Hepatocyte (in vitro differentiated cells): Measurements from ENCODE around the gene TRIM36. TPM values are rescaled to one million over a fixed set of nuclear protein-coding genes. Genes with fewer than 3 reads are reported as not detected.

ENCODE experiments used
- DNase-seq: peaks from one replicate; pipeline ENCODE4 v3.0.0-alpha.2; 2016; ENCODE audit warnings: low spot score
- H2AFZ ChIP-seq: fragments of 200-600 bp; sonication (generic); 2 replicates; pipeline ENCODE4 v1.6.0; 2016; ENCODE audit warnings: antibody characterized with exemption, mild to moderate bottlenecking
- H3K27ac ChIP-seq: fragments of 200-600 bp; sonication (generic); 2 replicates; pipeline ENCODE4 v1.5.1; 2016; ENCODE audit warnings: mild to moderate bottlenecking
- H3K27me3 ChIP-seq: fragments of 200-600 bp; sonication (generic); 2 replicates; pipeline ENCODE4 v1.6.1; 2016
- H3K36me3 ChIP-seq: fragments of 200-600 bp; sonication (generic); replicated peaks from 2 replicates; pipeline ENCODE4 v1.5.1; 2016; ENCODE audit warnings: low read depth; ENCODE audit not compliant: insufficient read depth
- H3K4me1 ChIP-seq: fragments of 200-600 bp; sonication (generic); 2 replicates; pipeline ENCODE4 v1.5.1; 2016; ENCODE audit warnings: mild to moderate bottlenecking, moderate library complexity; ENCODE audit not compliant: insufficient read depth
- H3K4me2 ChIP-seq: fragments of 200-600 bp; sonication (generic); 2 replicates; pipeline ENCODE4 v1.6.0; 2016
- H3K4me3 ChIP-seq: fragments of 200-600 bp; sonication (generic); 2 replicates; pipeline ENCODE4 v1.5.1; 2016; ENCODE audit warnings: mild to moderate bottlenecking
- H3K79me2 ChIP-seq: fragments of 200-600 bp; sonication (generic); 2 replicates; pipeline ENCODE4 v1.6.0; 2017; ENCODE audit warnings: mild to moderate bottlenecking
- H3K9me2 ChIP-seq: fragments of 200-600 bp; sonication (generic); replicated peaks from 2 replicates; pipeline ENCODE4 v1.6.0; 2017; ENCODE audit warnings: mild to moderate bottlenecking; ENCODE audit not compliant: insufficient read depth
- H3K9me3 ChIP-seq: fragments of 200-600 bp; sonication (generic); 2 replicates; pipeline ENCODE4 v1.5.1; 2016; ENCODE audit warnings: low read depth, mild to moderate bottlenecking
- H4K20me1 ChIP-seq: fragments of 200-600 bp; sonication (generic); 2 replicates; pipeline ENCODE4 v1.6.0; 2016; ENCODE audit warnings: mild to moderate bottlenecking; ENCODE audit not compliant: insufficient read depth, poor library complexity, severe bottlenecking
- CTCF ChIP-seq: fragments of 200-600 bp; sonication (generic); IDR thresholded peaks from 2 replicates; pipeline ENCODE4 v1.5.1; 2016; ENCODE audit warnings: antibody characterized with exemption, mild to moderate bottlenecking; ENCODE audit not compliant: poor library complexity
- EZH2 ChIP-seq: fragments of 200-600 bp; sonication (generic); IDR thresholded peaks from 2 replicates; pipeline ENCODE4 v1.6.1; 2016; ENCODE audit warnings: antibody characterized with exemption, mild to moderate bottlenecking, borderline replicate concordance
- EZH2phosphoT487 ChIP-seq: fragments of 200-600 bp; sonication (generic); IDR thresholded peaks from one replicate; pipeline ENCODE4 v1.6.1; 2018; ENCODE audit warnings: antibody characterized with exemption, mild to moderate bottlenecking, low read depth, moderate library complexity; ENCODE audit not compliant: unreplicated experiment, severe bottlenecking
- WGBS: methylation state at CpG from one replicate; pipeline ENCODE4 v1.1.6; 2016; ENCODE audit warnings: low lambda C conversion rate; ENCODE audit errors: missing lambda C conversion rate; 5-methylcytosine and 5-hydroxymethylcytosine counted together
- polyA plus RNA-seq: library from polyadenylated mRNA; unstranded; fragments of >200 nt; fragmentation: Nextera tagmentation; extraction: Ambion mirVana; gene quantifications from 2 replicates; pipeline ENCODE4 v1.2.1, GENCODE V29; 2016
- total RNA-seq: library from RNA; depleted of rRNA; stranded (reverse); fragments of >200 nt; gene quantifications from 2 replicates; pipeline ENCODE4 v1.2.3, GENCODE V29; 2014

Gene TRIM36
- total and polyA plus RNA-seq, 2 experiments from 2014 or later, result 1.3 to 3.1 TPM

GRCh38 chr5:115192098-115192497 is 22.4 kb upstream of the TRIM36 start:
- H3K4me2 ChIP-seq, result no peak overlapping the region
- no peak overlapping the region for H3K4me3 ChIP-seq
- WGBS, result 84% methylated on average over 1 of the region's 1 CpG
- peaks cover 12% of the 10 kb centered on the region for H3K4me1 ChIP-seq
- no peak overlapping the region for H2AFZ ChIP-seq
- TF ChIP-seq CTCF (no peak), EZH2 (no peak), EZH2phosphoT487 (no peak)
- no peaks in the 10 kb centered on the region for H3K9me3 ChIP-seq
- H3K36me3 ChIP-seq, result no peaks in the 10 kb centered on the region
- no peaks in the 10 kb centered on the region for H3K9me2 ChIP-seq
- DNase-seq, result no peak
- H3K27ac ChIP-seq, result no peak overlapping the region
- H4K20me1 ChIP-seq, result no peaks in the 10 kb centered on the region
- H3K79me2 ChIP-seq, result no peaks in the 10 kb centered on the region
- H3K27me3 ChIP-seq, result no peaks in the 10 kb centered on the region

GRCh38 chr5:115191474-115192031 is 21.8 kb upstream of the TRIM36 start:
- H3K79me2 ChIP-seq, result no peaks in the 10 kb centered on the region
- no peak overlapping the region for H3K4me2 ChIP-seq
- WGBS, result 75% methylated on average over 8 of the region's 8 CpGs
- H3K4me1 ChIP-seq, result peaks cover 12% of the 10 kb centered on the region
- TF ChIP-seq CTCF (no peak), EZH2 (no peak), EZH2phosphoT487 (no peak)
- H3K27ac ChIP-seq, result no peak overlapping the region
- H3K9me2 ChIP-seq, result no peaks in the 10 kb centered on the region
- no peak for DNase-seq
- H3K27me3 ChIP-seq, result no peaks in the 10 kb centered on the region
- H3K9me3 ChIP-seq, result no peaks in the 10 kb centered on the region
- H2AFZ ChIP-seq, result no peak overlapping the region
- no peaks in the 10 kb centered on the region for H4K20me1 ChIP-seq
- H3K4me3 ChIP-seq, result no peak overlapping the region
- no peaks in the 10 kb centered on the region for H3K36me3 ChIP-seq

GRCh38 chr5:115190388-115190787 is 20.7 kb upstream of the TRIM36 start:
- H3K79me2 ChIP-seq, result no peaks in the 10 kb centered on the region
- no peaks in the 10 kb centered on the region for H3K27me3 ChIP-seq
- H4K20me1 ChIP-seq, result no peaks in the 10 kb centered on the region
- TF ChIP-seq EZH2phosphoT487 (no peak), CTCF (no peak), EZH2 (no peak)
- H3K9me2 ChIP-seq, result no peaks in the 10 kb centered on the region
- H3K4me2 ChIP-seq, result no peak overlapping the region
- no peaks in the 10 kb centered on the region for H3K9me3 ChIP-seq
- no peaks in the 10 kb centered on the region for H3K36me3 ChIP-seq
- peaks cover 11% of the 10 kb centered on the region for H3K4me1 ChIP-seq
- H3K4me3 ChIP-seq, result no peak overlapping the region
- 64% methylated on average over 4 of the region's 4 CpGs for WGBS
- DNase-seq, result no peak
- no peak overlapping the region for H3K27ac ChIP-seq
- no peak overlapping the region for H2AFZ ChIP-seq
